ENCODE measurements around the gene C3AR1.

C3AR1 gene

DNA sequence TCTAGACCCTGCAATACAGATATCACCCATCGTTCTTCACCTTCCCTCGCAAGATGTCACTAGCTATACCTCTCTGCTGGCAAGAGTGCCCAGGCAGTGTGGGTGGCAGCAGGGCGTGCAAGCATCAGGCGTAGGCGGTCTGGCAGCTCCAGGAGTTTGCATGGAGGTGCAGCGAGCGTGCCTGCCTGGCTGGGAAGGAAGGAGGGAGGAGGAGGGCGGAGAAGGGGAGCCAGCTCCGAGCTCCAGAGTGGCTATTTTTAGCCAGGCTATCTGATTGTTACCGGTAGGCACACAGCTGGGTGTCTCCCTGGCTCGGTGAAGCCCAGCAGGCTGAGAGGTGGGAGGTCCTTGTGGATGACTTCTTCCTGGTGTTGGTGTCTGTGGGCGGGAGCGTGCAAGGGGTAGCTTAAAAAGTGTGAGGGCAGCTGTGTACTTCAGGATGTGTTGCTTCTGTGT lies 27.5 kb downstream of the C3AR1 start:
- peak overlapping the region; percentile 95 for H3K4me2 ChIP-seq
- H3K4me1 ChIP-seq, result peaks cover 61% of the 10 kb centered on the region
- H3K4me3 ChIP-seq, result peak overlapping the region; percentile 54
- H4K20me1 ChIP-seq, result peaks cover 29% of the 10 kb centered on the region; the same call in 1 of the 2 replicates
- peak overlapping the region; percentile 61 for H3K27ac ChIP-seq
- TF ChIP-seq Cebpa-rat (IDR thresholded peaks at IDR 0.05), result no peak
- H3K36me3 ChIP-seq, result peaks cover 41% of the 10 kb centered on the region
- H3K9me3 ChIP-seq, result no peaks in the 10 kb centered on the region
- no peaks in the 10 kb centered on the region for H3K27me3 ChIP-seq
- H3K9ac ChIP-seq, result peak overlapping the region; percentile 55

DNA sequence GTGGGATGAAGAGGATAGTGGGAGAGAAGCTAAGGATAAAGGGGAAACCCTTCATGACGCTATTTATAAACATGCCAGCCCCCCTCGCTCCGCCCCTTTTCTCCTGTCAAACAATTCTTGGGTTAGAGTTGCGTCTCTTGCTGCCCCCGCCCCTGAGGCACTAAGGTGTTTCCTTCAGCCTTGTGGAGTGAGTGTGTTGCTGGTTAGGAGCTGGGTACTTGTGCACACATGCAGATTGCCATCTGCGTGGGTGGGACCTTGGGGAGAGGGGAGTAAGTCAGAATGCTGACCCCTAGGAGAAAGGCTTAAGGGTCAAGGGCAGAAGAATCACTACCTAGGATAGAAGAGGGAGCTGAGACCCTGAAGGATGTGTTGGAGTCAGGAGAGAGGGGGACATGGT lies 28.2 kb downstream of the C3AR1 start:
- Histone ChIP-seq H3K27me3 (no peaks in the 10 kb centered on the region), H3K9me3 (no peaks in the 10 kb centered on the region), H3K9ac (peak overlapping the region; percentile 55; the same call in 1 of the 2 replicates), H3K27ac (peak overlapping the region; percentile 61; the same call in 1 of the 2 replicates), H3K4me1 (peaks cover 67% of the 10 kb centered on the region), H3K4me3 (peak overlapping the region; percentile 54; the same call in 1 of the 2 replicates), H3K36me3 (peaks cover 35% of the 10 kb centered on the region), H3K4me2 (peak overlapping the region; percentile 95), H4K20me1 (peaks cover 31% of the 10 kb centered on the region; the same call in 1 of the 2 replicates)
- TF ChIP-seq Cebpa-rat (IDR thresholded peaks at IDR 0.05), result no peak

DNA sequence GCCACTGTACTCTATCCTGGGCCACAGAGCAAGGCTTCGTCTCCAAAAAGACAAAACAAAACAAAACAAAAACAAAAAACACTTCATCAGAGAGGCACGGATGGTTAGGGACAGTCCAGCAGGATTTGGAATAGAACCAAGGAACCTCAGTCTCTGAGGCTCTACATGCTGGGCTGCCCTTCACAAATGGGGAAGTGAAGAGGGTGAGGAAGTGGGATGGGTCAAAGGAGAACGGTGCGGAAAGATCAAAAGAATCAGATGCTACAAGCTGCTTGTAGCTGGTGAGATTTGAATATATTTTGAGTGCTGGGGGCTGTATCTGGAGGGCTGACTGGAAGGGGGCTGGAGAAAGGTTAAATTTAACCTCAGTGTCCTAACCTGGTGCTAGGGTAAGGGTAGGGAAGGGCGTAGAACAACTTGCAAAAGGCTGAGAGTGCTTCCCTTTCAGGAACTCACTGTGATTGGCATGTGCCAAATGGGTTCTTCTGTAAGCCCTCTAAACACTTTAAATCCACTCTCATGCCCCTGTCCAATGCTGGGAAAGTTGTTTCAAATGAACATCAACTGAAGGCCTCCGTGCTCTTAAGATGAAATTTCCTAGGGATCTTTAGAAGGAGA lies 29.0 kb downstream of the C3AR1 start:
- Histone ChIP-seq H3K4me2 (peak overlapping the region; percentile 95), H4K20me1 (peaks cover 31% of the 10 kb centered on the region; the same call in 1 of the 2 replicates), H3K4me1 (peaks cover 67% of the 10 kb centered on the region), H3K27ac (peak overlapping the region; percentile 61; the same call in 1 of the 2 replicates), H3K4me3 (peak overlapping the region; percentile 54), H3K9ac (no peak overlapping the region), H3K36me3 (peaks cover 28% of the 10 kb centered on the region), H3K27me3 (no peaks in the 10 kb centered on the region), H3K9me3 (no peaks in the 10 kb centered on the region)
- TF ChIP-seq Cebpa-rat (IDR thresholded peaks at IDR 0.05), result no peak

DNA sequence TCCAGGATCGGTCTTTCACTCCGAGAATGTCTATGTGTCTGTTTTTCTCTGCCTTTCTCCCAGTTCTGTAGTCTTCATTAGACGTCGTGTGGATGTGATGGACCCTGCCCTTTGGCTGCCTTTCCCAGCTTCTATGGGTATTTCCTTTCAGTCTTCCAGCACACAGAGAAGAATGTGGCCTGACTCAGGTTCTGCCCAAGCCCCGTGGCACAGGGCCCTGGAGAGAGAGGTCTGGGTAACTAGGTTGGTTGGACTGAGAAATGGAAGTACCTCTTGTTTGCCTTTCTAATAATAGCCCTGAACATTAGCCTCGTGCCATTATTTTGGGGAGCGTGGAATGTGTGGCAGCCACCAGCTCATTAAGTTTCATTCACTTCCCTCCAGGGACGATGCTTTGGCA lies 29.8 kb downstream of the C3AR1 start:
- Histone ChIP-seq H3K36me3 (peaks cover 19% of the 10 kb centered on the region), H3K27me3 (no peaks in the 10 kb centered on the region), H3K9me3 (no peaks in the 10 kb centered on the region), H3K27ac (0 out of 2 replicates have a peak overlapping the region, but pooled peaks have one; percentile 61), H3K9ac (no peak overlapping the region), H3K4me2 (peak overlapping the region; percentile 95), H3K4me1 (peaks cover 73% of the 10 kb centered on the region), H3K4me3 (no peak overlapping the region), H4K20me1 (peaks cover 31% of the 10 kb centered on the region; the same call in 1 of the 2 replicates)
- TF ChIP-seq Cebpa-rat (IDR thresholded peaks at IDR 0.05), result no peak

DNA sequence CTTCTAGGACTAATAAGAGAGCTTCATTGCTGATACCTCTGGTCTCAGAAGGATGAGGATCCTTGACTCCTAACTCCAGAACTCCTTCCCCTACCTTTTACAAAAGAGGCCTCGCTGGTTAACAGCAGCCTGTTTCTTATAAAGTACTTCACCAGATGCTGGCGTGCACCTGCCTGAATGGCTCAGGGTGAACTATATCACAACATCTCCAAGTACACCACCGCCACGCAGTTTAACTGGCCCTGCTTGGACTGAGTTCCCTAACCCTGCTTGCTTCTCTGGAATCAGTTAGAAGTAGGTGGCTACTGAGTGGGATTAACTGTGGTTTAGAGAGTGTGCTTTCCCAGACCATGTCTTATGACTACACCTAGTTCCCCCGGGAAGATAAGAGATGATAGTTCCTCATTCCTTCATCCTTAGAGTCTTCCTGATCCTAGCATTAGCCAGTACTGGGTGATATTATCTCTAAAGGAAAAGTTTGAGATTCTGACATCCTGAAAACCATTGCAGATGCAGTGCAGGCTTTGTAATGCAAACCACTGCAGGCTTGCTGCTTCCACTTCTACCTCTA lies 30.6 kb downstream of the C3AR1 start:
- peaks cover 11% of the 10 kb centered on the region for H3K36me3 ChIP-seq
- no peak for TF ChIP-seq Cebpa-rat (IDR thresholded peaks at IDR 0.05)
- peaks cover 31% of the 10 kb centered on the region; the same call in 1 of the 2 replicates for H4K20me1 ChIP-seq
- peaks cover 82% of the 10 kb centered on the region for H3K4me1 ChIP-seq
- H3K9me3 ChIP-seq, result no peaks in the 10 kb centered on the region
- H3K27ac ChIP-seq, result 0 out of 2 replicates have a peak overlapping the region, but pooled peaks have one; percentile 27
- no peaks in the 10 kb centered on the region for H3K27me3 ChIP-seq
- no peak overlapping the region for H3K4me3 ChIP-seq
- H3K9ac ChIP-seq, result no peak overlapping the region; the same call in 1 of the 2 replicates
- peak overlapping the region; percentile 95 for H3K4me2 ChIP-seq

DNA sequence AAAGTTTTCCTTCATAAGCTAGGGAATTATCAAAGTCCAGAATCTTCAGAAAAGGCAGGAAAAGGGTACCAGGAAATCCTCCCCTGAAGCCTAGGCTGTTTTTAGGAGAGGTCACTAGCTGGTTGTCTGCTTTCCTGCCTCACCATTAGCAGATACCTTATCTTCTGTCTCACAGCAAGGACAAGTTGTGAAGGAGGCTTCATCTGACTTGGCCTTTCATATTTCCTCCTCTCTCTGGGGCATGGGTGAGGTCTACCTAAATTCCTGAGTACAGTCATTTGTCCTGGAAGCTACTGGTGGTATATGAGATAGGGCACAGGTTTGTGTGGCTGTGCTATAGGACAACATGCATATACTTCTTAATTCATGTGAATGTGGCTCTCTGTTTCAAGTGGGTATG lies 31.4 kb downstream of the C3AR1 start:
- H3K4me3 ChIP-seq, result no peak overlapping the region
- H3K27me3 ChIP-seq, result no peaks in the 10 kb centered on the region
- no peak for TF ChIP-seq Cebpa-rat (IDR thresholded peaks at IDR 0.05)
- H3K27ac ChIP-seq, result no peak overlapping the region
- H3K9me3 ChIP-seq, result no peaks in the 10 kb centered on the region
- peaks cover 89% of the 10 kb centered on the region for H3K4me1 ChIP-seq
- H3K4me2 ChIP-seq, result peak overlapping the region; percentile 95
- peak overlapping the region; percentile 90; the same call in 1 of the 2 replicates for H3K9ac ChIP-seq
- peaks cover 4% of the 10 kb centered on the region for H3K36me3 ChIP-seq
- peaks cover 31% of the 10 kb centered on the region; the same call in 1 of the 2 replicates for H4K20me1 ChIP-seq

DNA sequence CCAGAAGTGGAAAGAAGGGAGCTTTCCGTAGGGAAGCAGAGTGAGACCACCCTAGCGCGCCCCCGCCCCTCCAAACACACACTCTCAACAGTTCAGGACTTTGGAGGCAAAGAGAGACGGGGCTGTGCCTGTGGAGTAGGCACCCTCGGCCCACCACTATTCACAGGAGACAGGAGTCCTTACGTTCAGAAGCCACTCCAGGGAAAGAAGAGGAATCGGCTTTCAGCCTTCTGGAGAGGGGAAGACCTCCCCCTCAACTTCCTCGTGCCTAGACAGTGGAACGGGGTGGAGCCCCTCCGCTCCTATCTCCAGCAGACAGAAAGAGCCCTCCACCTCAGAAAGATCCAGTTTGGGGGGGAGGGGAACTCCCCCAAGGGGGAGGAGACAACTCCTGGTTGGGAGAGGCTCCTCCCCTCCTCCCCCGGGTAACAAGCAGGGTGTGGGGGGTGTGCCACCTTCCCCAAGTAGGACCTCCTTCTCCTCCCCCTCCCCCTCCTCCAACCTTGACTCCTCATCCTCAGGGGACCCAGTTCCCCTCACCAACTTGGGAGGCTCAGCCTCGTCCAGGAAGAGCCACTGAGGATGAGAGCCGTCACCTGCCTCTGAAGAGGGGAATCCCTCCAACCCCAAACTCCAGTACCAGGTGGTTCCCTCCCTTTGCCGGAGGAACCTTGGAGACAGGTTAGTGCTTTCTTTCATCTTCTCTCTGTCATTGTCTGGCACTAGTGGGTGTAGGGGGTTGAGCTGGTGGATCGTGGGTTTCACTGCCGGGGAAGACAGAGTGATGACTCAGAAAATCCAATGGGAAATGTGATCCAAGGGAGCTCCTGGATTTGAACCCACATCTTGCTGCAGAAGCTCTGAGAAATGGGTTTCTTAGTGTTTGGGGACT lies 32.8 kb downstream of the C3AR1 start:
- Histone ChIP-seq H4K20me1 (peaks cover 22% of the 10 kb centered on the region; the same call in 1 of the 2 replicates), H3K36me3 (no peaks in the 10 kb centered on the region), H3K27ac (peak overlapping the region; percentile 92), H3K9ac (peak overlapping the region; percentile 90), H3K4me3 (peak overlapping the region; percentile 92), H3K4me1 (peaks cover 89% of the 10 kb centered on the region), H3K27me3 (no peaks in the 10 kb centered on the region), H3K9me3 (no peaks in the 10 kb centered on the region), H3K4me2 (peak overlapping the region; percentile 95)
- no peak for TF ChIP-seq Cebpa-rat (IDR thresholded peaks at IDR 0.05)

DNA sequence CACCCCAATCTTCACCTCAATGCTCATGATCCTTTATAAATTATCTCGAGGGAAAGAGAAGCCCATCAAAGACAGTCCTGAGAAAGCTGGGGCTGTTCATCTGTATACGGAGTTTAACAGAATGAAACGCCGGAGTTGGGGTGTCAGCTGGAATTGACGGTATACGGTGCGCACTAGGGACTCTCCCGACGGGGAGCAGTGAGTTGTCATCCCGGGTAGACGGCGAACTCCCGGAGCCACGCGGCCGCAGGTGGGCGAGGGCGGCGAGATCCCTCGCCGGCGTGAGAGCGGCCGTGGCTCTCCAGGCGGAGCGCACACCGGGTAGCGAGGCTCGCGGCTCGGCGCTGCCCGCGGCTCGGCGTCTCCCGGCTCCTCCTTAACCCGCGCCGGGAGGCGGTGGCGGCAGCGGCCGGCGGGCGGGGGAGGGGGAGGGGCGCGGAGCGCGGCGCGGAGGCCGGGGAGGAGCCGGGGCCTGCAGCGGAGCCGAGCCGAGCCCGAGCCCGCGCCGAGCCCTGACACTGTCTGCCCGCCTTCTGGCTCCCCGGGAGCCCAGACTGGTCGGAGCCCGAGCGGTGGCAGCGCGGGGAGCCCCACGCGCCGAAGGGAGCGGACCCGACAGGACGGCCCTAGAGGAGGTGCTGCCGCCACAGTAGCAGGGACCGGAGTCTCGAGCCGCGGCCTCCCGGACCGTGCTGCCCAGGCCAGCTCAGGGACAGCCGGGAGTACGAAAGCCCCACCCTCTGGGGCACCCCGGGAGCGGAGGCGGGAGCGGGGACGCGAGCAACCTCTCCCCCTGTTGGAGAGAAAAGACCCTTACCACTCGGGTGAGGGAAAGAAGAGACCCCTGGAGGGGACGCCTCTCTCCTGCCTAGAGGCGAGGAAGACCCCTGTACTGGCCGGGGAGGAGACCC lies 33.7 kb downstream of the C3AR1 start, which contains the start of gene FOXJ2:
Gene FOXJ2, plus strand, starts transcription at position 475 of the 911 bp plus-strand sequence. CDS start 7,117 bp downstream, outside the sequence.
- H3K4me3 ChIP-seq, result peak within 1 kb of the TSS; percentile 92
- no peaks in the 10 kb centered on the region for H3K9me3 ChIP-seq
- peak within 1 kb of the TSS; percentile 95 for H3K4me2 ChIP-seq
- peaks cover 89% of the 10 kb centered on the region for H3K4me1 ChIP-seq
- no peak for TF ChIP-seq Cebpa-rat (IDR thresholded peaks at IDR 0.05)
- no peaks in the 10 kb centered on the region for H3K36me3 ChIP-seq
- peak within 1 kb of the TSS; percentile 90 for H3K9ac ChIP-seq
- H4K20me1 ChIP-seq, result peaks cover 13% of the 10 kb centered on the region; the same call in 1 of the 2 replicates
- H3K27me3 ChIP-seq, result no peaks in the 10 kb centered on the region
- H3K27ac ChIP-seq, result peak within 1 kb of the TSS; percentile 92
